ENCODE measurements around the gene HBS1L. TPM values are rescaled to one million over a fixed set of nuclear protein-coding genes. Genes with fewer than 3 reads are reported as not detected.

The HBS1L gene
- total RNA-seq, 1 experiment from 2014 or later: 89.4 TPM

GRCh38 chr6:135095716-135096115, 41.1 kb upstream of the HBS1L start:
- Histone ChIP-seq H3K4me1 (ENCODE audit: control insufficient read depth in 1 of 2, insufficient read depth in 2 of 2, low read length in 2 of 2) (no peaks in the 10 kb centered on the region; a peak in 1 of 4 replicates), H3K4me3 (replicated peaks in 1 of 2; ENCODE audit: low read depth in 1 of 2, low read length in 2 of 2) (no peak overlapping the region), H3K27me3 (ENCODE audit: insufficient read depth, low read length) (no peaks in the 10 kb centered on the region), H3K79me2 (ENCODE audit: insufficient read depth, low read length) (no peaks in the 10 kb centered on the region), H3K27ac (ENCODE audit: low read depth, low read length) (no peak overlapping the region), H3K9me2 (ENCODE audit: insufficient read depth) (no peaks in the 10 kb centered on the region), H3K9me3 (ENCODE audit: control insufficient read depth in 1 of 2, insufficient read depth in 1 of 2, low read depth in 1 of 2, low read length in 2 of 2) (no peaks in the 10 kb centered on the region), H3K4me2 (ENCODE audit: low read length) (no peak overlapping the region), H4K20me1 (ENCODE audit: insufficient read depth) (no peaks in the 10 kb centered on the region), H2AFZ (ENCODE audit: low read depth, low read length, poor library complexity, severe bottlenecking) (no peak overlapping the region), H3K36me3 (ENCODE audit: control insufficient read depth in 1 of 2, insufficient read depth in 2 of 2, low read length in 2 of 2) (no peaks in the 10 kb centered on the region), H3K9ac (ENCODE audit: low read length) (no peak overlapping the region)
- BruUV-seq (replicated peaks): no TSS peak
- CTCF ChIA-PET: no interaction called here
- ATAC-seq (no peak), DNase-seq (ENCODE audit: low read depth, low spot score) (no peak)
- no peak for TF ChIP-seq RAD21 (IDR thresholded peaks at IDR 0.05; ENCODE audit: low read depth)
- no peak for TF ChIP-seq ATF3 (IDR thresholded peaks at IDR 0.05)
- TF ChIP-seq CBX3 (IDR thresholded peaks at IDR 0.05; ENCODE audit: low read depth): no peak
- TF ChIP-seq EZH2phosphoT487 (IDR thresholded peaks at IDR 0.05; ENCODE audit: borderline replicate concordance): no peak
- TF ChIP-seq FOSL1 (IDR thresholded peaks at IDR 0.05; ENCODE audit: low read depth): no peak
- TF ChIP-seq TCF7L2 (IDR thresholded peaks at IDR 0.05; ENCODE audit: borderline replicate concordance, extremely low read depth, insufficient read depth, insufficient read length): no peak
- TF ChIP-seq EZH2 (IDR thresholded peaks at IDR 0.05): no peak
- TF ChIP-seq CTCF (IDR thresholded peaks at IDR 0.05 in 2 of 3, conservative IDR thresholded peaks at IDR 0.05 in 1 of 3; ENCODE audit: borderline replicate concordance in 1 of 3, insufficient read depth in 1 of 3, low read depth in 2 of 3, low read length in 2 of 3): no peak
- no peak for TF ChIP-seq POLR2AphosphoS5 (IDR thresholded peaks at IDR 0.05; ENCODE audit: low read depth, low read length)
- TF ChIP-seq REST (IDR thresholded peaks at IDR 0.05; ENCODE audit: low read depth): no peak
- intact Hi-C loops (cut with micrococcal nuclease): no loop called here
- RAD21 ChIA-PET (ENCODE audit: low non-redundant PET in 1 of 2, low total read pairs in 2 of 2, uncharacterized antibody in 2 of 2, unreplicated experiment in 2 of 2): no interaction called here
- POLR2A ChIA-PET: no interaction called here
